HL-60 (cell line): ENCODE measurements around the gene TANGO6.

Source experiments
- CTCF ChIP-seq: IDR thresholded peaks from one replicate; pipeline ENCODE4 v1.5.1; 2011; ENCODE audit warnings: low read length, control low read depth, inconsistent platforms; ENCODE audit not compliant: insufficient read depth
- GABPA ChIP-seq: IDR thresholded peaks from 2 replicates; pipeline ENCODE4 v1.6.1; 2012; ENCODE audit warnings: low read depth
- POLR2AphosphoS5 ChIP-seq: IDR thresholded peaks from 2 replicates; pipeline ENCODE4 v1.6.1; 2012; ENCODE audit warnings: low read depth
- REST ChIP-seq: IDR thresholded peaks from 2 replicates; pipeline ENCODE4 v1.6.1; 2012; ENCODE audit warnings: low read depth; ENCODE audit not compliant: insufficient replicate concordance
- SPI1 ChIP-seq: IDR thresholded peaks from 2 replicates; pipeline ENCODE4 v1.6.1; 2012; ENCODE audit warnings: low read depth, mild to moderate bottlenecking, borderline replicate concordance

- TF ChIP-seq CTCF (peak; percentile 37), REST (no peak), POLR2AphosphoS5 (no peak), GABPA (no peak), SPI1 (no peak)
These were observed 280.6 kb downstream of the TANGO6 start for GRCh38 chr16:69123910-69124309.
